ENCODE results near the gene LIN37.

Gene LIN37

GRCh38 chr19:35777086-35777841 lies 28.9 kb downstream of the LIN37 start:
- no peak for DNase-seq

- DNase-seq = no peak
These were observed 29.6 kb downstream of the LIN37 start for GRCh38 chr19:35777961-35778360.

GRCh38 chr19:35779033-35779432 lies 30.7 kb downstream of the LIN37 start:
- DNase-seq = no peak

- no peak for DNase-seq
These were observed 31.7 kb downstream of the LIN37 start for GRCh38 chr19:35780058-35780457.

GRCh38 chr19:35780717-35781116 lies 32.3 kb downstream of the LIN37 start:
- no peak for DNase-seq

GRCh38 chr19:35781650-35782049 lies 33.3 kb downstream of the LIN37 start:
- DNase-seq = no peak

GRCh38 chr19:35782589-35782988 lies 34.2 kb downstream of the LIN37 start:
- no peak for DNase-seq

GRCh38 chr19:35783469-35784434 lies 35.4 kb downstream of the LIN37 start:
- no peak for DNase-seq

GRCh38 chr19:35784503-35785338 lies 36.3 kb downstream of the LIN37 start:
- DNase-seq = no peak

- no peak for DNase-seq
These were observed 36.9 kb downstream of the LIN37 start for GRCh38 chr19:35785339-35785627.

GRCh38 chr19:35786299-35787160 lies 38.2 kb downstream of the LIN37 start:
- DNase-seq = no peak

- DNase-seq = no peak
These were observed 38.9 kb downstream of the LIN37 start for GRCh38 chr19:35787227-35787799.

- DNase-seq = no peak
These were observed 40.0 kb downstream of the LIN37 start for GRCh38 chr19:35788205-35788960.

- no peak for DNase-seq
These were observed 41.0 kb downstream of the LIN37 start for GRCh38 chr19:35789195-35789977.

- DNase-seq = no peak
These were observed 41.9 kb downstream of the LIN37 start for GRCh38 chr19:35789978-35790944.

GRCh38 chr19:35790981-35791813 lies 42.8 kb downstream of the LIN37 start:
- peak in 2 of 3 experiments; percentile 37 to 56 for DNase-seq

- DNase-seq = no peak
These were observed 43.5 kb downstream of the LIN37 start for GRCh38 chr19:35791814-35792279.

GRCh38 chr19:35792312-35792711 lies 43.9 kb downstream of the LIN37 start:
- no peak for DNase-seq

Measured in NCI-H1417 (cell line).